ENCODE results near the gene FNTB.

The FNTB gene

DNA sequence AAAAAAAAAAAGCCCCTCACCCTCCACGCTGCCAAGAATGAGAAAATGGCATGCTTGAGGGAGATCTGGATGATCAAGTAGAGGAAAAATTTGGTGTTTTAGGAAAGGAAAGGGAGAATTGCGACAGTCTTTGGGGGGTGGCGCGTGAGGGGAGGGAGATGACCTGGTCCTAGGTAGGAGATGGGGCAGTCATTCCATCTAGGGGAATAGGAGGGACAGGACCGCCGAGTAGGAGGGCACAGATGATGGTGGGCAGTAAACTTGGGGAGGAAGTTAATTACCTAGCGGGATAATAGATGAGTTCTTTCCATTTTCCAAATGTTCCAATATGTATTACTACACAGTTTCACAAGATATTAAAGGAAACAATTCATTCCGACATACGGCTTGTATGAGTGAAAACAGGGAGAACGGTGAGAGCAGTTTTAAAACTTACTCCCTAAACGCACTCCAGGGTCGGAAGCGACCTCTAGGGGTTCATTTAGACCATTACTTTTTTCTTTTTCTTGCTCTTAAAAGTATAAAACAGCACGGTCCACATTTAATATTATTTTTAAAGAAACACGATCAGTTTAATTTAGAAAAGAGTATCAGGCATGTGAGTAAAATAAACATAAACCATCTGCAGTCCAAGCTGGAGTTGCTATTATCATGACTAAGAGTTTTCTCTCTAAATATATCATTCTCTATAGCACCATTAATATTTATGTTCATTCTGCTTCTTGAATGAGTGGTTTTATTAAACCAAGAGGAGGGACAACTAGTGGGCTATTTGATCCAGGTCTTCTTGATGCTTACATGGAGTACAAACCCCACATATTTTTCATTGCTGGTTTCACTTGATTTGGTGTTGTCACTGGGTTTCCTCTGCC is 3.0 kb upstream of the FNTB start:
- DNase-seq, result no peak

DNA sequence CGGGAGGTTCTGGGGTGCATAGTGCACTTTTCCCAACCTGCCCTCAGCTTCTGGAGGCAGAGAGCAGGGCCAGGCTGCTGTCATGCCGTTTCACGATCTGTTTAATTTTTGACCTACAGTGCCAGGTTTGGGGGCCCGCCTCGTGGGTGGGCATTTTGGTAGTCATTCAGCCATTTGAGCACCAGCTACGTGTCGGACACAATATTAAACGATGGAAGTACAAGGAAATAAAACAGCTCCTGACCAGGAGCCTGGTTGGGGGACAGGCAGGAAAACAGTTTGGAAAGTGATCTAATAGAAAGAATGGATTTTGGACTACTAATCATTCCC is 708 bp downstream of the FNTB start:
- no peak for DNase-seq

DNA sequence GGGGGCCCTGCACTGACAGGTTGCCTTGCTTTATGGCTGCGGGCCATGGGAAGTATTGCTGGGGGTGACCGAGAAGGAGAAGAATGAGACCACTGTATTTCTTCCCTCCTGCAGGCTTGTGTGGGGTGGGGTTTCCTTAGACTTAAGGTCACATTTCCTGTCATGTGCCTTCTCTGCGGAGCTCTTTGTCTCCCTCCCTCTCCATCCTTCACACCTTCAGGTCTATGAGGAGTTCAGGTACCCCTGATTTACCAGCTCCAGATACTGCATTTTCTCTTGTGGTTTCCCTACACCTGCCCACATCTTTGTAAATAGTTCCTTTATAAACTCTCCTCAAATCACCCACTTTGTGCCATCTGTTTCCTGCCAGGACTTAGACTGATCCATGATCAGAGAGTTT is 3.6 kb downstream of the FNTB start:
- DNase-seq, result no peak

- DNase-seq, result no peak
Measured at GRCh38 chr14:64990939-64991338, 4.2 kb downstream of the FNTB start.

DNA sequence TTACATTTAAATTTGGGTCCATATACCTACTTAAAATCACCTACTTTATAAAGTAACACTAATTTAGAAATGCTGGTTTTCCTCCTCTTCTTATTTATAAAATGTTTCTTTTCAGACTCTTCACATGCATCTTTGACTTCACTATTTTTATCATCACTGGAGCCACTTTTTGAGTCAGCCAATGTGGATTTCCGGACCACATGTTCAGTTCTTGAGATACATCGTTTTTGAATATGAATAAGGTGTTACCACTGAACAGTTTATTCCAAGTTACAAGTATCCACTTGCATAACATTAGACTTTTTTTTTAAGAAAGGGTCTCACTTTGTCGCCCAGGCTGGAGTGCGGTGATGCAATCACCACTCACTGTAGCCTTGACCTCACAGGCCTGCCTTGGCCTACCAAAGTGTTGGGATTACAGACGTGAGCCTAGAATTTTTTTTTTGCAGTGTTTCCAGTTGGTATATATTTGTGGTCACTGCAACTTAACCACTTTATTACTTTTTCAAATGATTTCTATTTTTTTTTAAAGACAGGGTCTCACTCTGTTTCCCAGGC is 5.7 kb downstream of the FNTB start:
- no peak for DNase-seq

GRCh38 chr14:64993266-64993930 is 6.7 kb downstream of the FNTB start:
- no peak for DNase-seq

DNA sequence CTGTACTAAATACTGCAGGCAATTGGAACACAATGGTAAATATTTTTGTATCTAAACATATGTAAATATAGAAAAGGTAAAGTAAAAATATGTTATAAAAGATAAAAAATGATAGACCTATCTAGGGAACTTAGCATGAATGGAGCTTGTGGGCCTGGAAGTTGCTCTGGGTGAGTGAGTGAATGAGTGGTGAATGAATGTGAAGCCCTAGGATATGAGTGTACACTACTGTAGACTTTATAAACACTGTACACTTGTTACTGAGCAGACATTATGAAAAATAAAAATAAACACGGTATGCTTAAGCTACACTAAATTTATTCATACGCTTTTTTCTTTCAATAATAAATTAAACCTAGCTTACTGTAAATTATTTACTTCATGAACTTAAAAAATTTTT is 7.8 kb downstream of the FNTB start:
- no peak for DNase-seq

DNA sequence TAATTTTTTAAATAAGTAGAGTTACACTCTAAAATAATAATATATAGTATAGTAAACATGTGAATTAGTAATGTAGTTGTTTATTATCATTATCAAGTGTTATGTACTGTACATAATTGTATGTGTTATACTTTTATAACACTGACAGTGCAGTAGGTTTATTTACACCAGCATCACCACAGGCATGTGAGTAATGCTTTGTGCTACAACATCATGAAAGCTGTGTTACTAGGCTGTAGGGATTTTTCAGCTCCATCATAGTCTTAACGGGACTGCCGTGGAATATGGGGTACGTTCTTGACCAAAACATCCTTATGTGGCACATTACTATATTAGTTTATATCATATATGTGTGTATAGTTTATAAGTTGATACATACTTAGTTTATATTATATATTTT is 8.6 kb downstream of the FNTB start:
- no peak for DNase-seq

DNA sequence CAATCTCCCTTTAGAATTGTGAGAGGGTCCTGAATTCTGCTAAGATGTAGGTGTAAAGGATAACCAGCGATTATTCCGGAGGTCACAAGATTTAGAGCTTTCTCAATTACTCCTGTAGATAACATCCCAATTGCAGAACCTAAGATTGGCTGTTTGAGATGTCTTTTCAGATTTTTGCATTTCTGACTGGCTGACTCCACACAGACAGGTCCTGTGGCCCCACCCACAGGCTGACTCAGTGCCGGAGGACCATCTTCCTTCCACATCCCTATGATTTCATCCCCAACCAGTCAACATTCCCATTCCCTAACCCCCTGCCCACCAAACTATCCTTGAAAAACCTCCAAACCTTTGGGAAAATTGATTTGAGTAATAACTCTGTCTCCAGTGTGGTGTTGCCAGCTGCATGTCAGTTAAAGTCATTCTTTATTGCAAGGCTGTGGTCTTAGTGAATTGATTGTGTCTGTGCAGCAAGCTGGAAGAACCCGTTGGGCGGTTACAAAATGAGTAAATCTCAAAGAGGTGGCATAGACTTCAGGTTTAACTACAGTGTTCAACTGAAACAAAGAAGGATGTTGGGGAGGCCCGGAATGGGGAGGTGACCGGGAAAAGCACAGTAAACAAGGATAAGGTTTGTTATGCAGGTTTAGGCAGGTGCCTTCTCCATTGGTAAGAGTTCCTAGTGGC is 10.6 kb downstream of the FNTB start:
- no peak for DNase-seq

DNA sequence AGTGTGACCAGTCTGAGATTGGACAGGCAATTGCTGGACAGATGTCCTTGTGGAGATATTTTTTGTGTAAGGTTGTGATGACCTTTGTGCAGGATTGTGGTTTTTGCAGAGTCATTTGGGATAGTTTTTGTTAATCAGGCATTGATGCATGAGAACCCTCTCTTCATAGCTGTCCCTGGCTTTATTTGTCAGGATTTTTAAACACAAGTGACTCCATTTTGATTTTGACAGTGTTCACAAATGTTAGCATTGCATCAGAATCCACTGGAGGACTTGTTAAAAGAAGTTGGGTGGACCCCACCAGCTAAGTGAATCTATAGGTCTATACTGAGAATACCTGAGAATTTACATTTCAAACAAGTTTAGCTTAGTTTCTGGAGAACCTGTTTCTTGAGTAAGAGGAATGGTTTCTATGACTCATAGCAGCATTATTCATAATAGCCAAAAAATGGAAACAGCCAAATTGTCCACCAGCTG is 11.8 kb downstream of the FNTB start:
- DNase-seq, result no peak

- no peak for DNase-seq
Measured at GRCh38 chr14:65000898-65001591, 14.3 kb downstream of the FNTB start.

- no peak for DNase-seq
Measured at GRCh38 chr14:65001723-65002122, 15.0 kb downstream of the FNTB start.

DNA sequence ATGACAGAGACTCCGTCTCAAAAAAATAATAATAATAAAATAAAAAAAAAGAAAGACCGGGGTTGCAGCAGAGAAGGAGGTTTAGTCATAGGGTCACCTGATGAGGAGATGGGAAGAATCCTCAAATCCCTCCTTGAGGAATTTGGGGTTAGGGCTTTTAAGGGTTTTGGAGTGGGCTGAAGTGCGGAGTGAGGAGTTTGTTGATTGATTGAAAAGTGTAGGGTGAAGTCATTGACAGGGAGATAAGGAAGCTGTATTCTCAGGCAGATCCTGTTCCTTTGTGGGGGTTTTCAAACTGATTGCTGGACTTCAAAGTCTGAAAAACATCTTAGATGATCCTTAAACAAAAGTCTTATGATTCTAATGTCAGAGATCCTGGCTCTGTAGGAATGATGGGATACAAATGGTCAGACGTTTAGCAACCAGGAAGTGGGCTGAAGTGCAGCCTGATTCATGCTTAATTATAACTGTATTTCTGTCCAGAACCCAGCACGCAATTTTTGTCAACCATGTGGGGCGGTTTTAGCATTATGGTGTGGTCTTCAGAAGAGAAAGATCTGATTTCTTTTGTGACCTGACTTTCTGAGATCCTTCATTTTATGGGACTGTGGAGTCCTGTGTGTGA is 16.0 kb downstream of the FNTB start:
- no peak for DNase-seq

DNA sequence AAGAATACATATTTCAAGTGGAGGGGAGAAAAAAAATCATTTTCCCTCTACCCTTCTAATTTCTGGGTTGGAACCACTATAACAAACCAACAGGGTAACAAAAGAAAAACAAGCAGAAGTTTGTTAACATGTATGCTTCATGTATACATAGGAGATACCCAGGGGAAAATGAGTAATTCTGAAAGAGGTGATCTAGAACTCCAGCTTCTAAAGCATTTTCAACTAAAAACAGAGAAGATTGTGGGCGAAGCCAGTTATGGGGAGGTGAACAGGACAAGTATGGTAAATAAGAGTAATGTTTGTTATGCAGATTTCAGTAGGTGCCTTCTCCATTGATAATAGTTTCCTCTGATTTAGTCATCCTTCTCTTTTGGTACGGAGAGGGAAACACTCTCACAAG is 16.7 kb downstream of the FNTB start:
- DNase-seq, result no peak

DNA sequence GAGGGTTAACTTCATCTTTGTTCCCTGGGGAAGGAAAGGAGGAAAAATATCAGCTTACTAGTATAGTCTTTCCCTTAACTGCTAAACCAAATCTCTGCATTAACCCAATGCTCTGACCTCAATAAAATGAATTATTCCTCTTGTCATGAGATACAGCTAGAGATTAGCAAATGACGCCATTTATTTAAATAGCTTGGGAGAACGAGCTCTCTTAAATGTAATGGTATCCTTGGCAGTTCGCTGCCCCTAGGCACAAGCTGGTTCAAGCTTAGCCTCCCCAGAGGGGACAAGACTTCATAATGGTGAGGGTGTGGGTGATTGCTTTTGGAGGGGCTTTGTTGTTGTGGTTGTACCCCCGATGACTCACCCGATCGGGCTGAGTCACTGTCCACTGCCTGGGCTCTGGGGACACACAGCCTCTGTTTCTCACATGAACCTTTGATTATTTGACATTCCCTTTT is 19.6 kb downstream of the FNTB start:
- DNase-seq, result no peak

DNA sequence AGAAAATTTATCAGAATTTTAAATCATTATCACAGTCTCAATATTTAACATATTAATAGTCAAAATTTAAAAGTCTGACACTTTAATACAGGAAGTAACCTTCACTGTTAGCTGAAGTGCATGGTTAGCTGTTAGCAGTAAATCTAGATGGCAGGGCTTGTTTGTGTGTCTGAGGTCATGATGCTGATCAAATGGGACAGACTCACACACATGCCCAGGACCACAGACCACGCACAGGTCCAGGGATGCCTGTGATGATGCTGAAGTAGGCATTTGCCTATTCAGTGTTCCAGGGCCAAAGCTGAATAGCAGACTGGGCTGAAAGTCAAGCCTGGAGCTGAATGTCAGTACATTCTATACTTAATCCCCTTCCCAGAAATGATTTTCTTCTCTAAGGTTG is 20.5 kb downstream of the FNTB start:
- no peak for DNase-seq

- no peak for DNase-seq
Measured at GRCh38 chr14:65010211-65010931, 23.7 kb downstream of the FNTB start.

GRCh38 chr14:65011538-65011937 is 24.8 kb downstream of the FNTB start:
- DNase-seq, result no peak

DNA sequence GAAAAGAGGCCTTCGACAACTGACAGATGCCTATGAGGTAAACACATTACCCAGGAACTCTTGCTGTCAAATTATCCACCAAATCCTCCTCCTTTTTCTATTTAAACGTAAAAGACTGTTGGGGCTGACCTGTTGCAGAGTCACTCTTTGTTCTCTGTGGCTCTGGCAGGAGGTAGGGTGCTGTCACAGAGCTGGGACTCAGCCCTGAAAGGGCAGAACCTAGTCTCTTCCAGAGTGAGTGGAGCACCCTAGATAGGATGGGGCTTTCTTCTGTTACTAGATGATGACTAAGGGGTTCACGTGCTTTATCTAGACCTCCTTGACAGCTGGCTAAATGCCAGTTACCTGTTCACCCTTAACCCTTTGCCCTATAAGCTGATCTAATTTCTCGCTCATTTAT is 25.7 kb downstream of the FNTB start:
- DNase-seq, result no peak

DNA sequence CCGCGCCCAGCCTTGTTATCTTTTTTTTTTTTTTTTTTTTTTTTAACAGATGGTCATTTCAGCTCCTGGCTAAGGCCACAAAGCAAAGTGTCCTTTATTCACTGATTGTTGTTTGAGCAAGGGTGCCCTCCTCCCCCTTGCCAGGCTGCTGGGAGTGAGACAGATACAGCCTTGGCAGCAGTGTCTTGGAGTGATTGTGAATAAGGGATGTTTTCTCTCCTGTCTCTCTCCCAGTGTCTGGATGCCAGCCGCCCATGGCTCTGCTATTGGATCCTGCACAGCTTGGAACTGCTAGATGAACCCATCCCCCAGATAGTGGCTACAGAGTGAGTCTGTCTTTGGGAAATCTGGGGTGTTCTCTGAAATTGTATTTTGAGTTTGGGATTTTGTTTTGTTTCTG is 28.7 kb downstream of the FNTB start:
- DNase-seq, result no peak

DNA sequence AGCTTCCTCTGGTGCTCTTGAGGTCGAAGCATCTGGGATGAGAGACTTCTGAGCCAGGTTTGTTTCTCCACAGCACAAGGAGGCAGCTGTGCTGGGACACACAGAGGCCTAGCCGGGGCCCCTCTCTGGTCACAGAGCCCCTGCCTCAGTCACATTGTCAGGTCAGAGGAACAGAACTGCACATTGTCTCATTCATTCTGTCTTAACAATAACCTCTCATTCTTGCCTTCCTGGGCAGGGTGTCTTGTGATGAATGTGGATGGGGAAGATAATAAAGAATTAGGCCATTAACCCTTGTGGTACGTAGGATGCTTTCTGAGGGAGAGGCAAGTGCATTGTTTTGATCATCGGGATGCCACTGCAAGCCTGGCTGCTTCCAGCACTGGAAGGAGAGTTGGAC is 29.8 kb downstream of the FNTB start:
- DNase-seq, result no peak

Measured in activated CD8-positive, alpha-beta memory T cell treated with anti-CD3 and anti-CD28 coated beads for 24 hours (primary cell).